ENCODE results near the gene ALKBH7. TPM values are rescaled to one million over a fixed set of nuclear protein-coding genes. Genes with fewer than 3 reads are reported as not detected.
A peak's percentile ranks its signal among the peaks of the same experiment; 100 is the strongest.

The ALKBH7 gene
- total and polyA plus RNA-seq, 2 of the 13 experiments (the other 11 are each of a cell fraction or from before 2014, with no cell fraction given), result 29.6 to 45.9 TPM

DNA sequence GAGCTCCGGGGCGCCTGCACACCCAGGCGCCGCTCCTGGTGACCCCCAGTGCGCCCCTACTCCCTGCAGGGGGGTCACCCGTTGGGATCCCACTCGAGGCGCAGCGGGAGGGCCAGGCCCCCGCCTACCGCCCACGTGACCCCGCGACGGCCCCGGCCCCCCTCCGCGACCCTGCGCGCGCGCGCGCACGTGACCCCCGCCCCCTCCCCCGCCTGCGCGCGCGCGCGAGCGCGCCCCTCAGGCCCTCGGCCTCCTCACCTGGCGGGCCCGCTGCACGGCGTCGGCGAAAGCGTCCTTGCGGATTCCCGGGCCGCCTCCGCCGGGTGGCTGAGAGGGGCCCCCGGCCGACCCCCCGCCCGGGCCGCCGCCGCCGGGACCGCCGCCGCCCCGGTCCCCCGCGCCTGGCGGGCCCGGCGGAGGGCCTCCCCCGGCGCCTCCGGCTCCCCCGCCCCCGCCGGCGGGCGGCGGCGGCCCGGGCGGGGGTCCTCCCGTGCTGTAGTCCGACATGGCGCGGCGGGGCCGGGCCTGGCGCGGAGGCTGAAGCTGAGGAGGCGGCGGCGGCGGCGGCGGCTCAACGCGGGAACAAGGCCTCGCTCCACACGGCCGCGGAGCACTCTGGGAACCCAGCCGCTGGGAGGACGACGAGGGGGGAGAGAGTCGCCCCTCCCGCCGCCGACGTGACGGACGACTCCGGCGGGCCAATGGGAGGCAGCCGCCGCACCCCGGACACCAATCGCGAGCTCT is 51.8 kb downstream of the ALKBH7 start, which contains the start of gene KHSRP (continued):
- TF ChIP-seq HOMEZ (CRISPR knock-in tag; IDR thresholded peaks at IDR 0.05; ENCODE audit: low read depth), result no peak
- no peak for TF ChIP-seq HOXA7 (CRISPR knock-in tag; IDR thresholded peaks at IDR 0.05)
- TF ChIP-seq POLR2AphosphoS5 (IDR thresholded peaks at IDR 0.05; ENCODE audit: low read depth, low read length), result 0 out of 2 replicates have a peak, but pooled peaks have one; percentile 45
- TF ChIP-seq ZFP36L2 (CRISPR knock-in tag; IDR thresholded peaks at IDR 0.05), result no peak
- no peak; the same call in 1 of the 2 replicates for TF ChIP-seq KAT7 (CRISPR knock-in tag; IDR thresholded peaks at IDR 0.05; ENCODE audit: borderline replicate concordance)
- TF ChIP-seq, protein P1, sequence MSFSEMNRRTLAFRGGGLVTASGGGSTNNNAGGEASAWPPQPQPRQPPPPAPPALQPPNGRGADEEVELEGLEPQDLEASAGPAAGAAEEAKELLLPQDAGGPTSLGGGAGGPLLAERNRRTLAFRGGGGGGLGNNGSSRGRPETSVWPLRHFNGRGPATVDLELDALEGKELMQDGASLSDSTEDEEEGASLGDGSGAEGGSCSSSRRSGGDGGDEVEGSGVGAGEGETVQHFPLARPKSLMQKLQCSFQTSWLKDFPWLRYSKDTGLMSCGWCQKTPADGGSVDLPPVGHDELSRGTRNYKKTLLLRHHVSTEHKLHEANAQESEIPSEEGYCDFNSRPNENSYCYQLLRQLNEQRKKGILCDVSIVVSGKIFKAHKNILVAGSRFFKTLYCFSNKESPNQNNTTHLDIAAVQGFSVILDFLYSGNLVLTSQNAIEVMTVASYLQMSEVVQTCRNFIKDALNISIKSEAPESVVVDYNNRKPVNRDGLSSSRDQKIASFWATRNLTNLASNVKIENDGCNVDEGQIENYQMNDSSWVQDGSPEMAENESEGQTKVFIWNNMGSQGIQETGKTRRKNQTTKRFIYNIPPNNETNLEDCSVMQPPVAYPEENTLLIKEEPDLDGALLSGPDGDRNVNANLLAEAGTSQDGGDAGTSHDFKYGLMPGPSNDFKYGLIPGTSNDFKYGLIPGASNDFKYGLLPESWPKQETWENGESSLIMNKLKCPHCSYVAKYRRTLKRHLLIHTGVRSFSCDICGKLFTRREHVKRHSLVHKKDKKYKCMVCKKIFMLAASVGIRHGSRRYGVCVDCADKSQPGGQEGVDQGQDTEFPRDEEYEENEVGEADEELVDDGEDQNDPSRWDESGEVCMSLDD (CRISPR knock-in tag; IDR thresholded peaks at IDR 0.05; ENCODE audit: borderline replicate concordance), result no peak
- TF ChIP-seq, protein P2, sequence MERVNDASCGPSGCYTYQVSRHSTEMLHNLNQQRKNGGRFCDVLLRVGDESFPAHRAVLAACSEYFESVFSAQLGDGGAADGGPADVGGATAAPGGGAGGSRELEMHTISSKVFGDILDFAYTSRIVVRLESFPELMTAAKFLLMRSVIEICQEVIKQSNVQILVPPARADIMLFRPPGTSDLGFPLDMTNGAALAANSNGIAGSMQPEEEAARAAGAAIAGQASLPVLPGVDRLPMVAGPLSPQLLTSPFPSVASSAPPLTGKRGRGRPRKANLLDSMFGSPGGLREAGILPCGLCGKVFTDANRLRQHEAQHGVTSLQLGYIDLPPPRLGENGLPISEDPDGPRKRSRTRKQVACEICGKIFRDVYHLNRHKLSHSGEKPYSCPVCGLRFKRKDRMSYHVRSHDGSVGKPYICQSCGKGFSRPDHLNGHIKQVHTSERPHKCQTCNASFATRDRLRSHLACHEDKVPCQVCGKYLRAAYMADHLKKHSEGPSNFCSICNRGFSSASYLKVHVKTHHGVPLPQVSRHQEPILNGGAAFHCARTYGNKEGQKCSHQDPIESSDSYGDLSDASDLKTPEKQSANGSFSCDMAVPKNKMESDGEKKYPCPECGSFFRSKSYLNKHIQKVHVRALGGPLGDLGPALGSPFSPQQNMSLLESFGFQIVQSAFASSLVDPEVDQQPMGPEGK (CRISPR knock-in tag; IDR thresholded peaks at IDR 0.05), result peak; percentile 97
- TF ChIP-seq GATAD1 (CRISPR knock-in tag; IDR thresholded peaks at IDR 0.05), result peak; percentile 75
- TF ChIP-seq ZNF280B (CRISPR knock-in tag; IDR thresholded peaks at IDR 0.05; ENCODE audit: borderline replicate concordance), result no peak
- TF ChIP-seq KMT2B (CRISPR knock-in tag; IDR thresholded peaks at IDR 0.05), result no peak
- no peak for TF ChIP-seq HDAC2 (CRISPR knock-in tag; IDR thresholded peaks at IDR 0.05)
- TF ChIP-seq, protein P3, sequence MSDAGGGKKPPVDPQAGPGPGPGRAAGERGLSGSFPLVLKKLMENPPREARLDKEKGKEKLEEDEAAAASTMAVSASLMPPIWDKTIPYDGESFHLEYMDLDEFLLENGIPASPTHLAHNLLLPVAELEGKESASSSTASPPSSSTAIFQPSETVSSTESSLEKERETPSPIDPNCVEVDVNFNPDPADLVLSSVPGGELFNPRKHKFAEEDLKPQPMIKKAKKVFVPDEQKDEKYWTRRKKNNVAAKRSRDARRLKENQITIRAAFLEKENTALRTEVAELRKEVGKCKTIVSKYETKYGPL (CRISPR knock-in tag; IDR thresholded peaks at IDR 0.05), result no peak
- no peak for TF ChIP-seq TFDP2 (CRISPR knock-in tag; IDR thresholded peaks at IDR 0.05)
- TF ChIP-seq HOXA3 (CRISPR knock-in tag; IDR thresholded peaks at IDR 0.05), result peak; percentile 2
